ENCODE data around the gene TMBIM6.

DNA sequence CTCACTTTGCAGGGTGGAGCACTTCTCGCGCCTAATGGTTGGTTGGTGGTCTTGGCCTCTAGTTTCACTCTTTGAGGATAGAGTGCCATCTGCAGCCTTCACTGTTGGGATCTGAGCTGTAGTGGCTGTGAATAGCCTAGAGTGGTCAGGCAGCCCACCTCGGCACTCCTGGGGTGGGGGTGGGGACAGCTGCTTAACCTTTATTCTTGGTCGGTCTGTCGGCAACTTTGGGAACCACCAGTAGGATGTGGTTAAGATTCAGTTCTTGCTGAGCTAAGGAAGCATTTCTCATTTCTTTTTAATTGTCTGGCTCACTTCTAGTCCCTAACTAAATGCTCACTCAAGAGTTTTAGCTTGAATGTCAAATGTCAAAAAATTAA lies 21.1 kb downstream of the TMBIM6 start:
- TF ChIP-seq, protein P1, sequence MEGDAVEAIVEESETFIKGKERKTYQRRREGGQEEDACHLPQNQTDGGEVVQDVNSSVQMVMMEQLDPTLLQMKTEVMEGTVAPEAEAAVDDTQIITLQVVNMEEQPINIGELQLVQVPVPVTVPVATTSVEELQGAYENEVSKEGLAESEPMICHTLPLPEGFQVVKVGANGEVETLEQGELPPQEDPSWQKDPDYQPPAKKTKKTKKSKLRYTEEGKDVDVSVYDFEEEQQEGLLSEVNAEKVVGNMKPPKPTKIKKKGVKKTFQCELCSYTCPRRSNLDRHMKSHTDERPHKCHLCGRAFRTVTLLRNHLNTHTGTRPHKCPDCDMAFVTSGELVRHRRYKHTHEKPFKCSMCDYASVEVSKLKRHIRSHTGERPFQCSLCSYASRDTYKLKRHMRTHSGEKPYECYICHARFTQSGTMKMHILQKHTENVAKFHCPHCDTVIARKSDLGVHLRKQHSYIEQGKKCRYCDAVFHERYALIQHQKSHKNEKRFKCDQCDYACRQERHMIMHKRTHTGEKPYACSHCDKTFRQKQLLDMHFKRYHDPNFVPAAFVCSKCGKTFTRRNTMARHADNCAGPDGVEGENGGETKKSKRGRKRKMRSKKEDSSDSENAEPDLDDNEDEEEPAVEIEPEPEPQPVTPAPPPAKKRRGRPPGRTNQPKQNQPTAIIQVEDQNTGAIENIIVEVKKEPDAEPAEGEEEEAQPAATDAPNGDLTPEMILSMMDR (IDR thresholded peaks at IDR 0.05) = no peak
- no peak for TF ChIP-seq EP300 (IDR thresholded peaks at IDR 0.05)
- TF ChIP-seq POLR2A (IDR thresholded peaks at IDR 0.05) = no peak
